Testis (tissue), 3 donors: ENCODE results near the gene ADCY2. TPM values are rescaled to one million over a fixed set of nuclear protein-coding genes. Genes with fewer than 3 reads are reported as not detected.

ENCODE experiments used
- DNase-seq: peaks from one replicate; pipeline ENCODE4 v3.0.0-alpha.2; 2019
- H3K27ac ChIP-seq, 2 donors: fragments of 200-600 bp; sonication (generic); one replicate each; pipeline ENCODE4 v1.5.1; 2019
- H3K27me3 ChIP-seq: fragments of 200-600 bp; sonication (generic); one replicate; pipeline ENCODE4 v1.5.1; 2019
- H3K36me3 ChIP-seq: fragments of 200-600 bp; sonication (generic); one replicate; pipeline ENCODE4 v1.5.1; 2017; ENCODE audit warnings: low read depth; ENCODE audit errors: missing control alignments
- H3K4me1 ChIP-seq: fragments of 200-600 bp; sonication (generic); one replicate; pipeline ENCODE4 v1.5.1; 2019
- H3K4me3 ChIP-seq, 2 donors: fragments of 200-600 bp; sonication (generic); one replicate each; pipeline ENCODE4 v1.5.1; 2017 to 2019
- H3K9me3 ChIP-seq: fragments of 200-600 bp; sonication (generic); one replicate; pipeline ENCODE4 v1.5.1; 2017
- POLR2A ChIP-seq: fragments of 450-650 bp; IDR thresholded peaks from one replicate; pipeline ENCODE4 v1.6.1; 2017; ENCODE audit warnings: antibody characterized with exemption, mild to moderate bottlenecking, moderate library complexity
- WGBS, 2 donors: methylation state at CpG; one replicate each; pipeline ENCODE4 v1.1.5; 2018; 5-methylcytosine and 5-hydroxymethylcytosine counted together
- intact Hi-C: fragments of 100-400 bp; cut with DNase I; formaldehyde crosslinking; loops from one replicate; pipeline ENCODE4 v1.15.1; 2023; ENCODE audit warnings: low total_unique reads
- polyA plus RNA-seq: library from polyadenylated mRNA; stranded (reverse); fragments of 350-450 nt; fragmentation: Illumina TruSeq; extraction: RNeasy Lipid Tissue Mini Kit (QIAGEN cat#74804); gene quantifications from one replicate; pipeline ENCODE4 v1.2.3, GENCODE V29; 2014; ENCODE audit warnings: low read depth, low replicate concordance; ENCODE audit not compliant: insufficient read depth
- total RNA-seq, 2 donors: library from RNA; depleted of rRNA; stranded (reverse); fragments of >200 nt; gene quantifications; one replicate each; pipeline ENCODE4 v1.2.3, GENCODE V29; 2016
- TF ChIP-seq, protein P1 (sequence below), 3 experiments: fragments of 450-650 bp in 2 of 3; fragments of 200-600 bp in 1 of 3; sonication (generic) in 1 of 3; IDR thresholded peaks; one replicate each; pipeline ENCODE4 v1.5.1; 2016 to 2019; ENCODE audit warnings: antibody characterized with exemption in 3 of 3, mild to moderate bottlenecking in 2 of 3, moderate library complexity in 1 of 3

ADCY2 gene
- total and polyA plus RNA-seq, 3 donors from 2014 or later = 9.4 to 18.5 (median 10.5) TPM

DNA sequence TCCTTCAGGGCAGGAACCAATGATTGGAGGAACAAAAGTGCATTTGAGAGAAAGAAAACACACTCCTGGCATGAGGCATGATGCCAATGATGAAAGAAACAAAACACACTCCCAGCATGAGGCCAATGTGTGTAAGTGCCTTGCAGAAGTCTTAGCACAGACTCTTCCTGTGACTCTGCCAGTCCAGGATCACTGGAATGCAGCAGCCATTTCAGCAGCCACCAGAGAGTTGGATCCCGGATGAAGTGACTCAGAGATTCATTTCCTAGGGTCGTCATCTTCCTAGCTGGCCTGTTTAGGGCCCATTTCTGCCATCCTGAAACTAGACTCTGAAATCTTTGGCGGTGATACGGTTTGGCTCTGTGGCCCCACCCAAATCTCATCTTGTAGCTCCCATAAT lies 242.5 kb downstream of the ADCY2 start:
- H3K36me3 ChIP-seq = no peaks in the 10 kb centered on the region
- TF ChIP-seq, protein P1, sequence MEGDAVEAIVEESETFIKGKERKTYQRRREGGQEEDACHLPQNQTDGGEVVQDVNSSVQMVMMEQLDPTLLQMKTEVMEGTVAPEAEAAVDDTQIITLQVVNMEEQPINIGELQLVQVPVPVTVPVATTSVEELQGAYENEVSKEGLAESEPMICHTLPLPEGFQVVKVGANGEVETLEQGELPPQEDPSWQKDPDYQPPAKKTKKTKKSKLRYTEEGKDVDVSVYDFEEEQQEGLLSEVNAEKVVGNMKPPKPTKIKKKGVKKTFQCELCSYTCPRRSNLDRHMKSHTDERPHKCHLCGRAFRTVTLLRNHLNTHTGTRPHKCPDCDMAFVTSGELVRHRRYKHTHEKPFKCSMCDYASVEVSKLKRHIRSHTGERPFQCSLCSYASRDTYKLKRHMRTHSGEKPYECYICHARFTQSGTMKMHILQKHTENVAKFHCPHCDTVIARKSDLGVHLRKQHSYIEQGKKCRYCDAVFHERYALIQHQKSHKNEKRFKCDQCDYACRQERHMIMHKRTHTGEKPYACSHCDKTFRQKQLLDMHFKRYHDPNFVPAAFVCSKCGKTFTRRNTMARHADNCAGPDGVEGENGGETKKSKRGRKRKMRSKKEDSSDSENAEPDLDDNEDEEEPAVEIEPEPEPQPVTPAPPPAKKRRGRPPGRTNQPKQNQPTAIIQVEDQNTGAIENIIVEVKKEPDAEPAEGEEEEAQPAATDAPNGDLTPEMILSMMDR (IDR thresholded peaks at IDR 0.05) = no peak
- TF ChIP-seq POLR2A = no peak
- intact Hi-C loops = no loop called here
- no peaks in the 10 kb centered on the region for H3K4me1 ChIP-seq
- no peak overlapping the region for H3K27ac ChIP-seq
- H3K4me3 ChIP-seq = no peak overlapping the region
- no peaks in the 10 kb centered on the region for H3K9me3 ChIP-seq
- no peak for DNase-seq
- 78 to 98% methylated on average over 4 of the region's 4 CpGs for WGBS, 2 donors
- no peaks in the 10 kb centered on the region for H3K27me3 ChIP-seq

- intact Hi-C loops = no loop called here
- no peaks in the 10 kb centered on the region for H3K4me1 ChIP-seq
- no peak overlapping the region for H3K27ac ChIP-seq
- H3K36me3 ChIP-seq = no peaks in the 10 kb centered on the region
- no peak overlapping the region for H3K4me3 ChIP-seq
- H3K9me3 ChIP-seq = no peaks in the 10 kb centered on the region
- DNase-seq = no peak
- TF ChIP-seq, protein P1 (IDR thresholded peaks at IDR 0.05) = no peak
- no peak for TF ChIP-seq POLR2A
- H3K27me3 ChIP-seq = no peaks in the 10 kb centered on the region
These were observed 246.1 kb downstream of the ADCY2 start for GRCh38 chr5:7642029-7642428.

DNA sequence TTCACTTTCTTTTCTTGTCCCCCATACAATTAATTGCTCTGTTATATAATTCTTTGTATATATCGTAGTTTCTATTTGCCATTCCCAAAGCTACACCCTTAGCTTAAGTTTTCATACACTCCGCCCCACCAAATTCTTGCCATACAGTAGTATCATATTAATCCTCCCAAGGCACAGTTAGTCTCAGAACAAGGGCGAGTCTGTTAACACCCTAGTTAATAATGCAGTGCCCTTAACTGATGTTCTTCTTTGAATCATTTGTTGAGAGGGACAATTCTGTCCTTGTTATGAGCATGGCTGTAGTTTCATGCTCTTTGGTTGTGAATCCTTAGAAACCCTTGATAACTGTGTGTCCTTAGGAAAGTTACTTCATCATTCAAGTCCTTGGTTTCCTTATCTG lies 248.8 kb downstream of the ADCY2 start:
- Histone ChIP-seq H3K4me3 (no peak overlapping the region), H3K27ac (no peak overlapping the region), H3K27me3 (no peaks in the 10 kb centered on the region), H3K4me1 (no peaks in the 10 kb centered on the region), H3K9me3 (no peaks in the 10 kb centered on the region), H3K36me3 (no peaks in the 10 kb centered on the region)
- DNase-seq = no peak
- no peak for TF ChIP-seq POLR2A
- TF ChIP-seq, protein P1 (IDR thresholded peaks at IDR 0.05) = no peak
- intact Hi-C loops = no loop called here
- WGBS, 2 donors = 73 to 87% methylated on average over 3 of the region's 3 CpGs

DNA sequence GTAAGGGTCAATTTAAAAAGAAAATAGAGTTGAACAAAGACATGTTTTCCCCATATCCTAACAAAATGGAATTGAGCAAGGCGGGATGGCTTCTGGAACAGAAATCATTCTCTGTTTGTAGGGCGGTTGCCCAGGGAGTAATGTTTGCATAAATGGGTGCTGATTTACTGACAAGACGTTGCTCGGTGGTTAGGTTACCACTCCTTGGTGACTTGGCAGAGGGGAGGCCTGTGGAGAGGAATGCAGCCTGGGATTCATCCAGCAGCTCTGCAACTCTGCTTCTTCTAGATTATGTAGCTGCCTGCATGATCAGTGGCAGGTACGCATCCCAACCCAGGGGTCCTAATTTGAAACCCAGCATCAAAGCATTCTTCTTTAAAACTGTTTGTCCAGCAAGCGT lies 254.8 kb downstream of the ADCY2 start:
- Histone ChIP-seq H3K4me3 (no peak overlapping the region), H3K4me1 (no peaks in the 10 kb centered on the region), H3K36me3 (no peaks in the 10 kb centered on the region), H3K27me3 (no peaks in the 10 kb centered on the region), H3K27ac (no peak overlapping the region), H3K9me3 (no peaks in the 10 kb centered on the region)
- 85 to 88% methylated on average over 6 of the region's 6 CpGs for WGBS, 2 donors
- TF ChIP-seq, protein P1 (IDR thresholded peaks at IDR 0.05) = no peak
- TF ChIP-seq POLR2A = no peak
- no peak for DNase-seq
- intact Hi-C loops = no loop called here

DNA sequence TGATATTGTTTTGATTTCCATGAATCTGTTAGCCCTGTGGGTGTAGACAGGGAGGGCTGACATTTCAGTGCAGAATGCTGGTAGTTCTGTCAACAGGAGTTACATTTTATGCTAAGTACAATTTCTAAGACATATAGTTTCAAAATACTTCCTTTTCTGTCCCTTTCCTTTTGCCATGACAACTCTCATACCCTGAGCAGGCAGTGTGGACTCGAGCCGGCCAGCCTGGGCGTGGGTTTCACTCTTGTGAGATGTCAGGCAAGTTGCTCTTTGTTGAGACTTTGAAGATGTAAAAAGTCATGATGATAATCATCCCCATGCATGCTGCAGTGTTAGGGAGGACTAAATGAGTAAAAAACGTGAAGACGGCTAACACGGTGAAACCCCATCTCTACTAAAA lies 257.1 kb downstream of the ADCY2 start:
- Histone ChIP-seq H3K9me3 (no peaks in the 10 kb centered on the region), H3K4me3 (no peak overlapping the region), H3K4me1 (no peaks in the 10 kb centered on the region), H3K36me3 (no peaks in the 10 kb centered on the region), H3K27me3 (no peaks in the 10 kb centered on the region), H3K27ac (no peak overlapping the region)
- TF ChIP-seq, protein P1 (IDR thresholded peaks at IDR 0.05) = no peak
- no peak for TF ChIP-seq POLR2A
- no peak for DNase-seq
- WGBS, 2 donors = 86 to 89% methylated on average over 6 of the region's 6 CpGs
- intact Hi-C loops = no loop called here
